DND-41 (cell line): Measurements from ENCODE around the gene SOAT2.

Experiments used
- ATAC-seq: fragments of 200-7000 bp; cut with Tn5 transposase; 3 replicates; pipeline ENCODE4 v1.9.1; 2021; ENCODE audit warnings: low read depth; ENCODE audit not compliant: insufficient read depth
- DNase-seq: peaks from one replicate; pipeline ENCODE4 v3.0.0-alpha.2; 2020
- H2AFZ ChIP-seq: 2 replicates; pipeline ENCODE4 v1.6.0; 2012; ENCODE audit warnings: low read depth, low read length
- H3K27ac ChIP-seq: 2 replicates; pipeline ENCODE4 v1.5.1; 2012; ENCODE audit warnings: low read length, inconsistent platforms
- H3K27me3 ChIP-seq: fragments of 200-600 bp; sonication (generic); 2 replicates; pipeline ENCODE4 v1.6.0; 2012; ENCODE audit warnings: low read length, mild to moderate bottlenecking, inconsistent platforms; ENCODE audit not compliant: insufficient read depth, poor library complexity
- H3K36me3 ChIP-seq: 2 replicates; pipeline ENCODE4 v1.5.1; 2012; ENCODE audit warnings: low read length, inconsistent platforms; ENCODE audit not compliant: insufficient read depth
- H3K4me1 ChIP-seq: 2 replicates; pipeline ENCODE4 v1.5.1; 2012; ENCODE audit warnings: mild to moderate bottlenecking, low read length; ENCODE audit not compliant: insufficient read depth
- H3K4me2 ChIP-seq: 2 replicates; pipeline ENCODE4 v1.6.0; 2012; ENCODE audit warnings: mild to moderate bottlenecking, moderate library complexity, low read length, inconsistent platforms; ENCODE audit not compliant: insufficient read depth
- H3K4me3 ChIP-seq, 2 experiments: fragments of 200-600 bp in 1 of 2; shearing (Covaris generic) in 1 of 2; 2 replicates each; pipeline ENCODE4 v1.5.1; 2012 to 2016; ENCODE audit warnings: inconsistent platforms in 2 of 2, low read length in 2 of 2, mild to moderate bottlenecking in 2 of 2, low read depth in 1 of 2, moderate library complexity in 1 of 2
- H3K79me2 ChIP-seq: 2 replicates; pipeline ENCODE4 v1.6.0; 2012; ENCODE audit warnings: low read length, inconsistent platforms; ENCODE audit not compliant: insufficient read depth
- H3K9ac ChIP-seq: 2 replicates; pipeline ENCODE4 v1.6.0; 2012; ENCODE audit warnings: low read depth, mild to moderate bottlenecking, inconsistent platforms, low read length, moderate library complexity
- H3K9me3 ChIP-seq: 2 replicates; pipeline ENCODE4 v1.5.1; 2012; ENCODE audit warnings: low read length, moderate library complexity, mild to moderate bottlenecking, inconsistent platforms; ENCODE audit not compliant: insufficient read depth, severe bottlenecking
- H4K20me1 ChIP-seq: 2 replicates; pipeline ENCODE4 v1.6.0; 2012; ENCODE audit warnings: low read length; ENCODE audit not compliant: insufficient read depth
- CTCF ChIP-seq: IDR thresholded peaks from 2 replicates; pipeline ENCODE4 v1.5.1; 2012; ENCODE audit warnings: borderline replicate concordance, low read length, moderate library complexity, mild to moderate bottlenecking; ENCODE audit not compliant: poor library complexity, severe bottlenecking; ENCODE audit errors: extremely low read depth
- EZH2 ChIP-seq: IDR thresholded peaks from 3 replicates; pipeline ENCODE4 v1.6.1; 2012; ENCODE audit warnings: borderline replicate concordance, low read depth, mild to moderate bottlenecking, moderate library complexity, low read length, inconsistent platforms; ENCODE audit not compliant: severe bottlenecking

SOAT2 gene

GRCh38 chr12:53115891-53116648 lies 12.8 kb downstream of the SOAT2 start:
- no peaks in the 10 kb centered on the region for H3K4me1 ChIP-seq
- DNase-seq, result no peak
- H2AFZ ChIP-seq, result no peak overlapping the region
- no peak overlapping the region for H3K4me3 ChIP-seq
- H3K9me3 ChIP-seq, result no peaks in the 10 kb centered on the region
- no peak overlapping the region for H3K4me2 ChIP-seq
- no peak overlapping the region for H3K27ac ChIP-seq
- H3K36me3 ChIP-seq, result no peaks in the 10 kb centered on the region
- no peak overlapping the region for H3K9ac ChIP-seq
- TF ChIP-seq CTCF (no peak), EZH2 (no peak)
- H4K20me1 ChIP-seq, result no peaks in the 10 kb centered on the region
- ATAC-seq, result no peak
- H3K79me2 ChIP-seq, result no peaks in the 10 kb centered on the region
- no peaks in the 10 kb centered on the region for H3K27me3 ChIP-seq

GRCh38 chr12:53118751-53119300 lies 15.5 kb downstream of the SOAT2 start:
- Histone ChIP-seq H3K9me3 (no peaks in the 10 kb centered on the region), H3K27me3 (no peaks in the 10 kb centered on the region), H3K27ac (no peak overlapping the region), H3K79me2 (no peaks in the 10 kb centered on the region), H3K4me2 (no peak overlapping the region), H2AFZ (no peak overlapping the region), H3K36me3 (no peaks in the 10 kb centered on the region), H3K9ac (no peak overlapping the region), H3K4me1 (no peaks in the 10 kb centered on the region), H3K4me3 (no peak overlapping the region), H4K20me1 (no peaks in the 10 kb centered on the region)
- DNase-seq, result no peak
- no peak for TF ChIP-seq EZH2
- TF ChIP-seq CTCF, result no peak
- no peak for ATAC-seq

- ATAC-seq, result no peak
- Histone ChIP-seq H3K9me3 (no peaks in the 10 kb centered on the region), H4K20me1 (no peaks in the 10 kb centered on the region), H3K9ac (no peak overlapping the region), H2AFZ (no peak overlapping the region), H3K27ac (no peak overlapping the region), H3K79me2 (no peaks in the 10 kb centered on the region), H3K4me3 (no peak overlapping the region), H3K36me3 (no peaks in the 10 kb centered on the region), H3K4me1 (no peaks in the 10 kb centered on the region), H3K4me2 (no peak overlapping the region), H3K27me3 (no peaks in the 10 kb centered on the region)
- no peak for TF ChIP-seq EZH2
- TF ChIP-seq CTCF, result no peak
- DNase-seq, result no peak
Measured at GRCh38 chr12:53120685-53121525, 17.6 kb downstream of the SOAT2 start.
